GM12878 (cell line): ENCODE data around the gene GATA3. TPM values are rescaled to one million over a fixed set of nuclear protein-coding genes. Genes with fewer than 3 reads are reported as not detected.

Experiments
- ATAC-seq: fragments of 200-7000 bp; cut with Tn5 transposase; 3 replicates; pipeline ENCODE4 v1.9.1; 2020; ENCODE audit warnings: mild to moderate bottlenecking, moderate library complexity
- BruUV-seq: library from RNA; stranded (reverse); fragments of 400-500 nt; replicated peaks from 2 replicates; lab custom pipeline; 2021; lab: Mats Ljungman, UMichigan
- CTCF ChIA-PET: fragments of 300-600 bp; sonication (Branson Sonifier 250); formaldehyde crosslinking; extraction: SDS; loops from one replicate; lab custom pipeline; 2021; ENCODE audit warnings: inconsistent platforms; lab: Yijun Ruan, JAX
- POLR2A ChIA-PET: fragments of 350-600 bp; formaldehyde crosslinking; extraction: SDS; loops from one replicate; lab custom pipeline; 2021; ENCODE audit warnings: inconsistent platforms; lab: Charles Lee
- RAD21 ChIA-PET: fragments of 300-600 bp; sonication (Branson Sonifier 250); formaldehyde crosslinking; loops from one replicate; lab custom pipeline; 2023; ENCODE audit warnings: antibody characterized with exemption; ENCODE audit not compliant: unreplicated experiment; lab: Charles Lee
- SMC1A ChIA-PET: fragments of 300-600 bp; sonication (Branson Sonifier 250); formaldehyde crosslinking; loops from one replicate; lab custom pipeline; 2023; ENCODE audit not compliant: unreplicated experiment, uncharacterized antibody; lab: Charles Lee
- DNase-seq: peaks from one replicate; pipeline ENCODE4 v3.0.0-alpha.2; 2011; ENCODE audit warnings: low read depth, low spot score
- FAIRE-seq: peaks from 3 replicates; lab custom pipeline; 2011; peaks lifted over from hg19 to GRCh38; lab: Jason Lieb, UNC
- H2AFZ ChIP-seq: 2 replicates; pipeline ENCODE4 v1.6.0; 2011; ENCODE audit warnings: low read depth, low read length, control low read depth; ENCODE audit not compliant: control insufficient read depth
- H3K27ac ChIP-seq: 2 replicates; pipeline ENCODE4 v1.5.1; 2011; ENCODE audit warnings: control low read depth; ENCODE audit not compliant: control insufficient read depth, insufficient read depth
- H3K27me3 ChIP-seq, 2 experiments: replicated peaks in 1 of 2; 2 replicates each; pipeline versions ENCODE4 v1.6.0 to v1.6.1; 2011; ENCODE audit warnings: low read length in 1 of 2; ENCODE audit not compliant: control insufficient read depth in 2 of 2, insufficient read depth in 2 of 2
- H3K36me3 ChIP-seq, 2 experiments: 2 replicates each; pipeline ENCODE4 v1.5.1; 2011; ENCODE audit warnings: low read length in 1 of 2; ENCODE audit not compliant: control insufficient read depth in 2 of 2, insufficient read depth in 2 of 2
- H3K4me1 ChIP-seq: 2 replicates; pipeline ENCODE4 v1.6.1; 2011; ENCODE audit warnings: mild to moderate bottlenecking, low read length, moderate library complexity, mixed read lengths; ENCODE audit not compliant: control insufficient read depth, insufficient read depth
- H3K4me2 ChIP-seq: 2 replicates; pipeline ENCODE4 v1.6.0; 2011; ENCODE audit warnings: control low read depth; ENCODE audit not compliant: control insufficient read depth, insufficient read depth
- H3K4me3 ChIP-seq: fragments of 200-600 bp; sonication (generic); 2 replicates; pipeline ENCODE4 v1.5.1; 2016
- H3K79me2 ChIP-seq: 2 replicates; pipeline ENCODE4 v1.6.0; 2011; ENCODE audit warnings: low read length; ENCODE audit not compliant: control insufficient read depth, insufficient read depth
- H3K9ac ChIP-seq: 2 replicates; pipeline ENCODE4 v1.8.0; 2011; ENCODE audit warnings: low read length, control low read depth, mixed read lengths; ENCODE audit not compliant: control insufficient read depth, insufficient read depth
- H3K9me3 ChIP-seq: replicated peaks from 3 replicates; pipeline ENCODE4 v1.5.1; 2011; ENCODE audit warnings: mild to moderate bottlenecking, low read length; ENCODE audit not compliant: control insufficient read depth, insufficient read depth
- H4K20me1 ChIP-seq: 2 replicates; pipeline ENCODE4 v1.6.0; 2011; ENCODE audit not compliant: control insufficient read depth, insufficient read depth
- ATF2 ChIP-seq: IDR thresholded peaks from 2 replicates; pipeline ENCODE4 v1.6.1; 2012; ENCODE audit warnings: low read length, inconsistent platforms
- BCL11A ChIP-seq: IDR thresholded peaks from 2 replicates; pipeline ENCODE4 v1.6.1; 2011; ENCODE audit warnings: low read depth, low read length
- CEBPB ChIP-seq, 2 experiments: fragments of 150-350 bp in 1 of 2; IDR thresholded peaks; 2 replicates each; pipeline ENCODE4 v1.6.1; 2012 to 2014; ENCODE audit warnings: low read depth in 2 of 2, low read length in 2 of 2, borderline replicate concordance in 1 of 2, inconsistent platforms in 1 of 2
- CUX1 ChIP-seq: IDR thresholded peaks from 2 replicates; pipeline ENCODE4 v1.6.1; 2012; ENCODE audit warnings: improper control_type of control experiment, low read depth, low read length; ENCODE audit not compliant: insufficient replicate concordance
- IKZF2 ChIP-seq, 2 experiments: fragments of 450-650 bp; IDR thresholded peaks; 2 replicates each; pipeline ENCODE4 v1.6.1; 2017; ENCODE audit warnings: mild to moderate bottlenecking in 2 of 2, moderate library complexity in 2 of 2
- JUNB ChIP-seq: IDR thresholded peaks from 2 replicates; pipeline ENCODE4 v1.6.1; 2016; ENCODE audit warnings: antibody characterized with exemption, mild to moderate bottlenecking
- MEF2A ChIP-seq: IDR thresholded peaks from 2 replicates; pipeline ENCODE4 v1.6.1; 2011; ENCODE audit warnings: low read depth, mild to moderate bottlenecking, low read length, moderate library complexity; ENCODE audit not compliant: insufficient read depth
- MTA2 ChIP-seq: fragments of 450-650 bp; IDR thresholded peaks from 2 replicates; pipeline ENCODE4 v1.6.1; 2016; ENCODE audit warnings: low read depth, mild to moderate bottlenecking, moderate library complexity
- NFIC ChIP-seq: IDR thresholded peaks from 2 replicates; pipeline ENCODE4 v1.6.1; 2012; ENCODE audit warnings: low read depth, mild to moderate bottlenecking, inconsistent platforms, low read length, moderate library complexity
- NFXL1 ChIP-seq: fragments of 450-650 bp; IDR thresholded peaks from 2 replicates; pipeline ENCODE4 v1.6.1; 2017; ENCODE audit warnings: antibody characterized with exemption, mild to moderate bottlenecking, borderline replicate concordance
- RUNX3 ChIP-seq: IDR thresholded peaks from 2 replicates; pipeline ENCODE4 v1.6.1; 2012; ENCODE audit warnings: low read length, inconsistent platforms
- TCF3 ChIP-seq: IDR thresholded peaks from 2 replicates; pipeline ENCODE4 v1.6.1; 2012; ENCODE audit warnings: low read depth, mild to moderate bottlenecking, low read length, borderline replicate concordance; ENCODE audit not compliant: insufficient read depth
- WRNIP1 ChIP-seq: IDR thresholded peaks from 2 replicates; pipeline ENCODE4 v1.6.1; 2011; ENCODE audit warnings: low read depth, low read length, improper control_type of control experiment, borderline replicate concordance
- ZNF384 ChIP-seq: IDR thresholded peaks from 2 replicates; pipeline ENCODE4 v1.6.1; 2012; ENCODE audit warnings: low read depth, mild to moderate bottlenecking, low read length, improper control_type of control experiment, borderline replicate concordance
- WGBS: methylation state at CpG from one replicate; pipeline ENCODE4 v1.1.6; 2016; ENCODE audit warnings: low lambda C conversion rate; ENCODE audit not compliant: insufficient replicate concordance, insufficient coverage; ENCODE audit errors: missing lambda C conversion rate; 5-methylcytosine and 5-hydroxymethylcytosine counted together
- in situ Hi-C: fragments of 300-500 bp; cut with MboI; formaldehyde crosslinking; loops from 9 replicates; pipeline ENCODE4 v1.14.3; 2018; ENCODE audit warnings: mixed read lengths
- intact Hi-C: fragments of 100-400 bp; cut with micrococcal nuclease; formaldehyde crosslinking; loops from one replicate; pipeline ENCODE4 v1.14.2; 2022; ENCODE audit not compliant: unreplicated experiment
- polyA plus RNA-seq, 11 experiments: library from polyadenylated mRNA; depleted of rRNA in 4 of 11; unstranded in 6 of 11; stranded (reverse) in 5 of 11; fragments of >200 nt; fragmentation: Nextera tagmentation in 4 of 11; fragmentation: Illumina TruSeq in 1 of 11; extraction: Ambion mirVana in 4 of 11; extraction: Trizol in 1 of 11; gene quantifications; 1 replicate in 1 of 11; 2 replicates in 10 of 11; pipeline versions ENCODE4 v1.2.1 to v1.2.3, GENCODE V29; 2011 to 2016; ENCODE audit warnings: inconsistent platforms in 2 of 11, missing spikeins in 2 of 11, low read depth in 1 of 11
- total RNA-seq, 4 experiments: library from RNA; depleted of rRNA in 3 of 4; stranded (reverse); fragments of >200 nt in 3 of 4; fragmentation: Illumina TruSeq in 1 of 4; extraction: Trizol in 1 of 4; gene quantifications; 2 replicates each; pipeline versions ENCODE4 v1.2.1 to v1.2.3, GENCODE V29; 2013 to 2021

Gene GATA3
- total and polyA plus RNA-seq, 10 of the 15 experiments (the other 5 are each of a cell fraction or from before 2014, with no cell fraction given): 0.08 to 0.80 (median 0.29) TPM

GRCh38 chr10:8065651-8066050 lies 11.2 kb downstream of the GATA3 start:
- TF ChIP-seq TCF3 (no peak), RUNX3 (peak; percentile 67), CUX1 (no peak), ZNF384 (peak; percentile 92), MEF2A (no peak), IKZF2 (IDR thresholded peaks at IDR 0.05) (0 out of 4 replicates have a peak, but pooled peaks of 1 of the 2 experiments have one; percentile 19), ATF2 (peak; percentile 65), JUNB (peak; percentile 70), CEBPB (IDR thresholded peaks at IDR 0.05; ENCODE audit: borderline replicate concordance in 1 of 2, low read depth in 2 of 2, low read length in 2 of 2) (no peak), MTA2 (peak; percentile 18; the same call in 1 of the 2 replicates), WRNIP1 (no peak), BCL11A (peak; percentile 37; the same call in 1 of the 2 replicates), NFXL1 (no peak), NFIC (peak; percentile 49)
- CTCF ChIA-PET: no interaction called here
- SMC1A ChIA-PET: interaction anchor here (1.1 kb wide), 1 partner anchor 51 kb away, joined by 3 read pairs; no protein-coding TSS in a partner anchor
- intact Hi-C loops (no loop called here), in situ Hi-C loops (no loop called here)
- RAD21 ChIA-PET: no interaction called here
- Histone ChIP-seq H3K27me3 (no peaks in the 10 kb centered on the region), H3K9me3 (no peaks in the 10 kb centered on the region), H3K4me3 (no peak overlapping the region), H3K79me2 (no peaks in the 10 kb centered on the region), H3K36me3 (no peaks in the 10 kb centered on the region; a peak in 1 of 4 replicates), H4K20me1 (no peaks in the 10 kb centered on the region), H3K9ac (no peak overlapping the region), H3K27ac (no peak overlapping the region), H3K4me1 (peaks cover 30% of the 10 kb centered on the region), H3K4me2 (no peak overlapping the region), H2AFZ (no peak overlapping the region)
- no peak for ATAC-seq
- POLR2A ChIA-PET: interaction anchor here (0.6 to 0.8 kb wide), 3 partner anchors 11 to 1292 kb away, joined by 3 to 5 read pairs (median 4); partner anchors contain the start of gene GATA3
- BruUV-seq: no TSS peak
- FAIRE-seq: no peak
- no CpG with 5 or more reads among the region's 2 CpGs for WGBS
- DNase-seq: no peak
